Measurements from ENCODE around the gene GIMAP5.
"Not testable (repeated sequence)": the region's sequence is repeated elsewhere in the genome, so short reads cannot be mapped to it uniquely, and the experiment has no call there.

GIMAP5 gene

GRCh38 chr7:150735596-150736358 is 1.4 kb upstream of the GIMAP5 start:
- no peak for DNase-seq

- no peak for DNase-seq
These were observed 354 bp upstream of the GIMAP5 start for GRCh38 chr7:150736864-150737263.

GRCh38 chr7:150738092-150738491 is 874 bp downstream of the GIMAP5 start:
- peak; percentile 57 for DNase-seq

GRCh38 chr7:150738591-150739001 is 1.4 kb downstream of the GIMAP5 start:
- no peak for DNase-seq

- no peak for DNase-seq
These were observed 1.8 kb downstream of the GIMAP5 start for GRCh38 chr7:150739033-150739432.

- no peak for DNase-seq
These were observed 2.8 kb downstream of the GIMAP5 start for GRCh38 chr7:150740053-150740452.

- DNase-seq = no peak
These were observed 5.2 kb downstream of the GIMAP5 start for GRCh38 chr7:150742286-150742968.

GRCh38 chr7:150744041-150744656 is 6.9 kb downstream of the GIMAP5 start:
- DNase-seq = no peak

- no peak for DNase-seq
These were observed 7.9 kb downstream of the GIMAP5 start for GRCh38 chr7:150745086-150745485.

GRCh38 chr7:150745876-150746275 is 8.7 kb downstream of the GIMAP5 start:
- no peak for DNase-seq

- DNase-seq = no peak
These were observed 9.7 kb downstream of the GIMAP5 start for GRCh38 chr7:150746921-150747320.

GRCh38 chr7:150748376-150748775 is 11.2 kb downstream of the GIMAP5 start:
- DNase-seq = no peak

GRCh38 chr7:150751702-150752101 is 14.5 kb downstream of the GIMAP5 start:
- no peak for DNase-seq

- no peak for DNase-seq
These were observed 16.0 kb downstream of the GIMAP5 start for GRCh38 chr7:150753239-150753638.

GRCh38 chr7:150753826-150754603 is 16.8 kb downstream of the GIMAP5 start:
- DNase-seq = no peak

GRCh38 chr7:150754951-150755350 is 17.7 kb downstream of the GIMAP5 start:
- DNase-seq = no peak

GRCh38 chr7:150755473-150756099 is 18.4 kb downstream of the GIMAP5 start:
- DNase-seq = peak; percentile 87

- no peak for DNase-seq
These were observed 18.9 kb downstream of the GIMAP5 start for GRCh38 chr7:150756166-150756565.

GRCh38 chr7:150756858-150757257 is 19.6 kb downstream of the GIMAP5 start:
- DNase-seq = no peak

- no peak for DNase-seq
These were observed 22.3 kb downstream of the GIMAP5 start for GRCh38 chr7:150759479-150759878.

- no peak for DNase-seq
These were observed 29.1 kb downstream of the GIMAP5 start for GRCh38 chr7:150766334-150766709.

- DNase-seq = no peak
These were observed 32.5 kb downstream of the GIMAP5 start for GRCh38 chr7:150769768-150770167.

GRCh38 chr7:150774131-150774530 is 36.9 kb downstream of the GIMAP5 start:
- DNase-seq = not testable (repeated sequence)

Measured in CD4-positive, alpha-beta T cell treated with Interleukin-15 for 1 hour (primary cell).